T follicular helper cell (primary cell): Measurements from ENCODE around the gene HDAC7.
"Not testable (repeated sequence)": the region's sequence is repeated elsewhere in the genome, so short reads cannot be mapped to it uniquely, and the experiment has no call there.

ENCODE experiments used
- DNase-seq: peaks from one replicate; pipeline ENCODE4 v3.0.0-alpha.2; 2020; ENCODE audit warnings: low read depth

HDAC7 gene

DNA sequence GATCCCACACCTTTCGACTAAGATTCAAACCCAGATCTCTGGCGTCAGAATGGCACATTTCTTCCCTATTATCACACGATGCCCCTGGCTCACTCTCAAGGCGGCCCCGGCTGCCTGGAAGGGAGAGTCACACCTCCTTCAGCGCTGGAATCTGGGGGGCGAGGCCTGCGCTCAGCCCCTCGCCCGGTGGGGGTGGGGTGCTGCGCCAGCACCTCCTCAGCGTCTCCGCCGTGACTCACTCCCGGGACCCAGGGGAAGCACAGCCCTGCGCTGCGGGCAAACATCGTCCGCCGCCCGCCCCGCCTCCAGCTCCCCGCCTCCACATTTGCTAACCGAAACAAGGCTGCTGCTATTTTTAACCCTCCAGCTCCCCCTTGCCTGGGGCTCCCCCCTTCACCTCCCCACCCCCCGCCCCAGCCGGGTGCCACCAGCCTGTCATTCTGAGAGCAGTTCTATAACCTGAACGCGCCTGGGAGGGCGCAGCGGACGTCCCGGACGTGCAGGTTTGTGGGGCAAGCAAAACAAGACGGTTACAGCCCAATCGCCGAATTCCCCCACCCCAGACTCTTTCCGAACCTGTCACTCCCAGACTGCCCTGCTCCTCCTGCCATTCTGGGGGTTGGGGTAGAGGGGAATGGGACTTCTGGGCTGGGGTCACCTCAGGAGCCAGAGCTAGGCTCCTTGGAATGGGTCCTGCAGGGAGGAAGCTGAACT lies 6.7 kb downstream of the HDAC7 start:
- DNase-seq = peak; percentile 88

DNA sequence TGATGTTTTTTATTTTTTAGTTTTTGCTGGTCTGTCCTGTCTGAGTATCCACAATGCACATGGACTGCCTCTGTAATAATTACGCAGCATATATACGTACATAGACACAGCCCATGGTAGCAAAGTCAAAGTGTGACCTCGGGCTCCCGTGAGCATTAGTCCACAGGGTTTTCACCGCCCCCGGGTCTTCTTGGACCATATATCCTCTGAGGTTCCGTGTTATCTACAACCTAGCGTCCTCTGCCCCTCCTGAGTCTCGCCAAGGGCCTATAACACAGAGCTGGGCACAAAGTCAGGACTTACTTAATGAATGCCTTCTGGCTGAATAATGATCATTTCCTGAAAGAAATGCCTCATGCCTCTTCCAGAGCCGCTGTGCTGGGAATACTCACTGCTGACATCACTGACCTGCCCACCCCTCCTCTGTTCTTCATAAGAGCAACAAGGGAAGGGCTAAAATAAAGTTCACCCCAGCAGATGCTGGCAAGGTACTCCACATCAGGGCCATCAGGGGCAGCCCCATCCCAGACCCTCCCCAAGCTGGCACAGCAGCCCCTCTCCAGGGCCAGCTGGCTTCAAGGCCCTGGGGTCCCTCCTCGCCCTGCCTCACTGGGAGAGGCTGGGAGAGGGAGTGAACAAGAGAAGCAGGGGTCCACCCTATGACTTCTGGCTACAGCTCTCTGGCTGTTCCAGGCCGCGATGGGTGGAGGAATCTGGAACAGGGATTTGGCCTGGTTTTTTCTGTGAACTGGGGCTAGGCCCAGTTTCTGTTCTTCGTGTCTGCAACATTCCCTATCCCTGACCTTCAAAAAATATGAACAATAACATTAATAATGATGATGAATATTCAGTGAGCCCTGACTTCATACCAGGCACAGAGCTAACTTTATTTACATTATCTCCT lies 7.9 kb downstream of the HDAC7 start:
- DNase-seq = no peak

GRCh38 chr12:47811072-47811396 lies 8.7 kb downstream of the HDAC7 start:
- no peak for DNase-seq

- not testable (repeated sequence) for DNase-seq
Observed at GRCh38 chr12:47809518-47809917, 10.2 kb downstream of the HDAC7 start.

DNA sequence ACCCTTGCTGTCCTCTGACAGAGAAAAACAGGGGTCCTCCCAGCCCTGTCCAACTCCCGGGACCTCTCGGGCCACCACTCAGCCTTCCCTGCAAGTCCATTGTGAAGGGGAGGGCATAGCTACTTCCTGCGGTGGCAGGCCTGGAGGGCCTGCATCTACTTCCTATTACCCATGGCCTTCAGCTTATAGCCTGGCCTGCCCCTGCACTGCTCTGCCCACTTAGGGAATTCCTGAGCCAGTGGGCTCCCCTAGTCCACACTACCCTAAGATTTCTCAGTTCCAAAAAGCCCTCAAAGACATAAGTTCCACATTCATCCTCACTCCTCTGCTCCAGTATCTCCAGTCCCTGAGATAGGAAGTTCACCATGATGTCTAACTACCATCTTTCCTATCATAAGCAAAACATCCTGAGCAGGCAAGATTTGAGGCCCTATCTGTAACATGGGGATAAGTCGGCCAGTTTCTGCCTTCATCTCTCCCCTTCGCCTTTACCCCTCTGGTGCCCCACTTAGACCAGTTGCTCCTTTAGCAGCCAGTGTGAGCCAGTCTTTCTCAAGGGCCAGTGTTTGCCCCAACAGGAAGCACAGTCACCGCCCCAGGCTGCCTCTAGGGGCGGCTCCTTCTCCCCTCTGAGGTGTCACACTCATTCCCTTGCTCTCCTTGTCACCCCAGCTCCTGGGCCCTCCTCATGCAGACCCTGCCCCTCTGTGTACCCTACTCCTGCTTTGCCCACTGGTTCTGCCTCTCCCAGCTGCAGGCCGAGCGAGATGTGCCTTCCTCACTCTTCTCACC lies 10.9 kb downstream of the HDAC7 start:
- DNase-seq = no peak

DNA sequence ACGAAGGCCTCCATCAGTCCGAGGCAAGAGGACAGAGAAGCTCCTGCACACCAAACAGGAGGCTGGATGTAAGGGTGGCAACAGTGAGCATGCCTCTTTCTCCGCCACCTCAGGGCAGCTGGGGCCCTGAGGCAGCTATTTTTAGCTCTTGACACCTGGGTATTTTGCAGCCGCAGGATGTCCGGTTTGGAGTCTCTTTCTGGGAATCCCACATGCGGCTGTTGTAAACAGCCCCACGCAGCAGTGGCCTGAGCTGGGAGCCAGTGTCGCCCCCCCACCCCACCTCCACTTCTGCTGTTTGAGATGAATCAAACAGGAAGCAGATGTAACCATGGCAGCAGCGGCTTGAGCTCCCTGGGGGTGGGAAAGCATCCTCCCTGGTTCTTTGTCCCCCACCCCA lies 11.7 kb downstream of the HDAC7 start:
- DNase-seq = peak; percentile 67

DNA sequence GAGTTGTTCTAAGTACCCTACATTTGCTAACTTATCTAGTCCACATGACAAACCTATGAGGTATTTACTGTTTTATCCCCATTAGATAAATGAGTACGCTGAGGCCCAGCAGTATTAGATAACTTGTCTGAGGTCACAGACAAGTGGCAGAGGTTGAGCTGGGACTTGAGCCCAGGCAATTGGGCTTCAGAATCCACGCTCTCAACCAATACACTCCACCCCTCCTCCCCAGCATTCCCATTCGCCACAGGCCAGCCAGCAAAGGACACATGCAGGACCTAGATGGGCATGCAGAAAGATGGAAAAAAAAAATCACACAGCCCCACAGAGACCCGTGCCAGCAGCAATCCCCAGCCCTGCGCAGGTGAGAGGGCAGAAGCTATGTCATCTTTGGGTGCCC lies 12.4 kb downstream of the HDAC7 start:
- no peak for DNase-seq

- DNase-seq = no peak
Observed at GRCh38 chr12:47805417-47805816, 14.3 kb downstream of the HDAC7 start.

- DNase-seq = no peak
Observed at GRCh38 chr12:47804171-47804570, 15.5 kb downstream of the HDAC7 start.

- DNase-seq = no peak
Observed at GRCh38 chr12:47803191-47803875, 16.4 kb downstream of the HDAC7 start.

- DNase-seq = no peak
Observed at GRCh38 chr12:47802312-47802711, 17.4 kb downstream of the HDAC7 start.

GRCh38 chr12:47801904-47802246 lies 17.8 kb downstream of the HDAC7 start:
- no peak for DNase-seq

DNA sequence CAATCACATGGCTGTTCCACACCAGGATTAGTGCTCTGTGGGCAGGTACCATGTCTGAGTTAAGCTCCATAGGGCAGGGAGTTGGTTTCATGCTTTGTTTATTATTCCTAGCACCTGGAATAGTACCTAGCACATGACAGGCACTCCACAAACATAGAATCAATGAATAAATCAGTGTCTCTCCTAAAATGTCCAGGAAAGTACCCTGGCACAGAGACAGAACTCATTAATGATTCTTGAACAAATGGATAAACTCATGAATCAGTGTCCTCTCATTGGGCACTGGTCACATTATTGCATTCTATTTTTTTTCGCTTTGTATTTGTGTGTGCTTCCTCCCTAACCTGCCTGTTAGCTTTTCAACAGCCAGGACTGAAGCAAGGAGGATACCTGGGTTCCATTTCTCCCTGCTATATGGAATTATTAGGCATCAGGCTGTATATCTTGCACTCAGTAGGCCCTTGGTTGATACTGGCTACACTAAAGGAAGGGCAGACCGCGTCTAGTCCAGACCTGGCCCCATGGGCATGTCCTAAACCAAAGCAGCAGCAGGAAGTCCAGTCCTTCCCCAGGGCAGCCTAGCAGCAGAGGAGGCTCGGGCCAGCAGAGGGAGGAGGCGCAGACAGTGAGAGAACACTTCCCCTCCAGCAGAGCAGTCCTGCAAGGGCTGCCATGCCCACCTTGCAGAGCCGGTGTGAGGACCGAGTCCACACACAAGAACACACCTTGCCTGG lies 18.4 kb downstream of the HDAC7 start:
- DNase-seq = no peak

DNA sequence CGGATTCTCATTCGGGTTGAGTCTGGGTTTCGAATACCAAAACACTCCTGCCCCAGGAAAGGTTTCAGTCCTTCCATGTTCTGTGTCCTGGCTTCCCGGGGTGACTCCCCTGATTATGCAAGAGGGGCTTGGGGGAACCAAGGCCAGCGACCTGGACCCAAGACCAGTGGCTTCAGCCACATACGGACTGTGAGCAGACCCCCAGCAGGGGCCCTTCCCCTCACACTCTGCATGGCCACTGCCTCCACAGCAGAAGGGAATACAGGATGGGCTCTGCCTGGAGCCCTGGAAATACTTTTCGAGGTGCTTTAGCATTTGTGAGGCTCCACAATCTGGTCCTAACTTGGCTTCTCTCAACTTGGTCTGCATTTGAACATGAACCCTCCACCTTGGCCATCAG lies 19.1 kb downstream of the HDAC7 start:
- DNase-seq = no peak

DNA sequence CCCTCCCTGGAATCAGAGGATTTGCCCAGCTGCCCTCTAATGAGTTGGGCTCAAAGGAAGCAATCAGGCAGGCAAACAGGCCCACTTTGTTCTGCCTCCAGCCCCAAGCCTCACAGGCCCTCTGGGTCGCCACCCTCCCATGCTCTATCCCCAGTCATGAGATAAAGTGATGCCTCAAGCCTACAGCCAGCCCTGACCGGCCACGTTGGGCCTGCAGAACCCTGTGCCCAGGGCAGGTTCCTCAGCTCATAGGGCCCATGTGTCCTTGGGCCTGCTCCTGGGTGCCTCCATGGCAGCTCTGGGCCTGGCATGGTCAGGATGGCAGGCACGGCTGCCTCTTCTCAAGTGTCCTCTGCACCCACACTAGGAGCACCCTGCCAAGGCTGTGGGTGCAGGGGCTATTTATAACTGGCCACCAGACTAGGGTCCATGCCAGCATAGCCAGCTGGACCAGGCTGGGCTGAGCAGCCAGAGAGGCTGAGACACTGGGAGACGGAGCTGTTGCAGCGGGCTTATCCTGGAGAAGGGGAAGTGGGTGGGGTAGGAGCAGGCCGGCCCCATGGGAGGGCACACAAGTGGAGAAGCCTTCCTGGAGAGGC lies 20.2 kb downstream of the HDAC7 start:
- DNase-seq = no peak

DNA sequence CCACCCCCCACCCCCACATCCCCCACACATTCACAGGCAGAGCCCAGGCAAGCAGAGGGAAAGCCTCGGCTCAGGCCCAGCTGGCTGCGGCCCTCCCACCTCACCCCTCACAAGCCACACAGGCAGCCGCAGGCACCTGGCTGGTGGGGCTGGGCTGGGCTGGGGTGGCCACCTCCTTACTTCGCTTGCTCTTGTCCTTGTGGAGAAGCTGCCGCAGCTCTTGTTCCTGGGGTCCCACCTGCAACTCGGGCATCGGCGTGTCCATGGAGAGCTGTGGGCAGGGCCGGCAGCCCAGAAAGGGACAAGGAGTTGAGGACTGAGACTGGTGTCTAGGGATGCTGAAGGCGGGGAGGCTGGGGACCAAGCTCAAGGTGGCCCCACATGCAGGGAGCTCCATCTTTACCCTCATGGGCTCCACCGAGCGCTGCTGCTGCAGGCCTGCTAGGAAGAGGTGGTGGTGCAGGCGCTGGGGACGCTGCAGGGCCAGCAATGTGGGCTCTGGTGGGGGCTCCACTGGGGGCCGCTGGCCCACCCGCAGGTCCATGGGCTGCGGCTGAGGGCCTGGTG lies 21.2 kb downstream of the HDAC7 start:
- DNase-seq = no peak

GRCh38 chr12:47797441-47797840 lies 22.3 kb downstream of the HDAC7 start:
- DNase-seq = no peak

DNA sequence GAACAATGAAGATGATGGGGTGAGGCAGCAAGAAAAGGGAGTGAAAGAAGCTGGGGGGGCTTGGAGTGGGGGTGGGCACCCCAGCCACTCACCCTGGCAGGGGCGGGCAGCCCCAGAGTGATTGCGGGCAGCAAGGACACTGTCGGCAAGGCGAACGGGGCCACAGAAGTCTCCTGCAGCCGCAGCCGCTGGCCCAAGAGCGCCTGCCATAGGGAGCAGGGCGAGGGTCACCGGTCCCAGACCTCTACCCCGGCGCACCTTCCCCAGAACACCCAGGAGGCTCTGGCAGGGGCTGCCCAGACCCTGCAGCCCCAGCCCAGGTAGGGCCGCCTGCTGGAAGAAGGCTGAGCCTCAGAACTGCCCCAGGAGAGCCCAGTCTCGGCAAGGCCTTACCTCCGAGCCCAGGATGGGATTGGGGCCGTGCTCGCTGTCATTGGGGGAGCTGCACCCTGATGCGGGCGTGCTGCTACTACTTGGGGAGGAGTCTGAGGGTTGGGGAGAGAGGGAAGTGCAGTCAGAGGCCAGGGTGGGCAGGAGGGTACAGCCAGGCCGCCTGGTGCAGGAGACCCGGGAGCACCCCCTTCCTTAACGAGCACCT lies 23.8 kb downstream of the HDAC7 start:
- DNase-seq = no peak

DNA sequence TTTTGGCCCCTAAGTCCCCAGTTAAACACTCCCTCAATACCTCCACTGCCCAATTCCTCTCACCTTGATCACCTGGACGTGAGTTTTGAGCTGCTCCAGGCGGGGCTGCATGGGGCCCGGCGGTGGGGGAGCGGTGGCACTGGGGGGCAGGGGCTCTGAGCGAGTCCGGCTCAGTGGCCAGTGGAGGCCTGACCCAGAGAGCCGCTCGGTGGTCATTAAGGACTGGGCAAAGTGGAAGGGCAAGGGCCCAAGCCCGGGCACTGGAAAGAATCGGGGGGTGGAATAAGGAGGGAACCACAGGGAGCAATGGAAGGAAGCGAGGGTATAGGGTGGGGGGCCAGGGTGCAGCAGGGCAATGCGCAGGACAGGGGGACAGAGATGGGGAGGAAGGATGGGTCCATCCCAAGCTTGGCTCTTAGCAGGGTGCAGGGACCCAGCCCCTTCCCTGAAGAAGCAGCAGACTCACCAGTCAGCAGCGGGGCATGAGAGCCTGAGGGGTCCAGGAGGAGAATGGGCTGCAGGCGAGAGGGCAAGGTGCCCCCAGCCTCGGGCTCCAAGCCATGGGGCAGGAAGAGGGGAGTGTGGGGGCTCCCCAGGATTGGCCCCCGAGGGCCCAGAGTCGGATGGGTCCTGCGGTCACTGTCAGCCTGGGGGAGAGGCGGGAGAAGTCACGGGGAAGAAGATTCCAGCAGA lies 24.4 kb downstream of the HDAC7 start:
- DNase-seq = no peak

- no peak for DNase-seq
Observed at GRCh38 chr12:47794679-47795078, 25.0 kb downstream of the HDAC7 start.
